ENCODE measurements around the gene SORCS2. TPM values are rescaled to one million over a fixed set of nuclear protein-coding genes. Genes with fewer than 3 reads are reported as not detected.

SORCS2 gene
- total and polyA plus RNA-seq, 2 of the 8 experiments (the other 6 are each of a cell fraction or from before 2014, with no cell fraction given), result 0.36 to 1.8 TPM

- TF ChIP-seq CHD7 (IDR thresholded peaks at IDR 0.05; ENCODE audit: insufficient replicate concordance, low read length), result no peak
Observed at GRCh38 chr4:7431696-7432530, 239.6 kb downstream of the SORCS2 start (continued).
